Measurements from ENCODE around the gene AMBP.
"Not testable (repeated sequence)": the region's sequence is repeated elsewhere in the genome, so short reads cannot be mapped to it uniquely, and the experiment has no call there.

AMBP gene

DNA sequence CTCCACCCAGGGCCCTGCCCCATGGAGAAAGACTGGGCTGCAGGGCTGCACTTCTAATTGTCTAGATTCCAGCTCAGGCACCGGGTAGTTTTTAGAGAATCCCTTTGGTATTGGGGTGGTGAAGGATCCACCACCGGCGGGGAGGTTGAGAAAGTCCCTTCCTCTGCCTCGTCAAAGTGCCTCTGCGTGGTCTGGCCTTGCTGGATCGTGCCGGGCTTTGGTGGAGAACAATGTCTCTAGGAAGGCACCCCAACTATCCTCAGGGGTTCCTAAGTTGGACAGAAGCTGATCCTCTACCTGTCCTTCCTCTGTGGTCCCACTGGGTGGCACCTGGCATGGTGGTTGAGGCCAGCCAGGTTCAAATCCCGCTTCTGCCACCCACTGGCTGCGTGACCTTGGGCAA lies 7.3 kb upstream of the AMBP start:
- TF ChIP-seq, protein P1, sequence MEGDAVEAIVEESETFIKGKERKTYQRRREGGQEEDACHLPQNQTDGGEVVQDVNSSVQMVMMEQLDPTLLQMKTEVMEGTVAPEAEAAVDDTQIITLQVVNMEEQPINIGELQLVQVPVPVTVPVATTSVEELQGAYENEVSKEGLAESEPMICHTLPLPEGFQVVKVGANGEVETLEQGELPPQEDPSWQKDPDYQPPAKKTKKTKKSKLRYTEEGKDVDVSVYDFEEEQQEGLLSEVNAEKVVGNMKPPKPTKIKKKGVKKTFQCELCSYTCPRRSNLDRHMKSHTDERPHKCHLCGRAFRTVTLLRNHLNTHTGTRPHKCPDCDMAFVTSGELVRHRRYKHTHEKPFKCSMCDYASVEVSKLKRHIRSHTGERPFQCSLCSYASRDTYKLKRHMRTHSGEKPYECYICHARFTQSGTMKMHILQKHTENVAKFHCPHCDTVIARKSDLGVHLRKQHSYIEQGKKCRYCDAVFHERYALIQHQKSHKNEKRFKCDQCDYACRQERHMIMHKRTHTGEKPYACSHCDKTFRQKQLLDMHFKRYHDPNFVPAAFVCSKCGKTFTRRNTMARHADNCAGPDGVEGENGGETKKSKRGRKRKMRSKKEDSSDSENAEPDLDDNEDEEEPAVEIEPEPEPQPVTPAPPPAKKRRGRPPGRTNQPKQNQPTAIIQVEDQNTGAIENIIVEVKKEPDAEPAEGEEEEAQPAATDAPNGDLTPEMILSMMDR (IDR thresholded peaks at IDR 0.05; ENCODE audit: low read depth, low read length, missing control alignments) = no peak
- in situ Hi-C loops (cut with HindIII; ENCODE audit: low pct_ligation_motif_present, low sequenced_read_pairs) = no loop called here
- H3K36me3 ChIP-seq (replicated peaks) = no peaks in the 10 kb centered on the region
- DNase-seq = no peak
- H3K27me3 ChIP-seq (replicated peaks) = no peaks in the 10 kb centered on the region
- H3K27ac ChIP-seq = no peak overlapping the region
- H3K4me3 ChIP-seq (ENCODE audit: low read depth, low read length) = no peak overlapping the region

DNA sequence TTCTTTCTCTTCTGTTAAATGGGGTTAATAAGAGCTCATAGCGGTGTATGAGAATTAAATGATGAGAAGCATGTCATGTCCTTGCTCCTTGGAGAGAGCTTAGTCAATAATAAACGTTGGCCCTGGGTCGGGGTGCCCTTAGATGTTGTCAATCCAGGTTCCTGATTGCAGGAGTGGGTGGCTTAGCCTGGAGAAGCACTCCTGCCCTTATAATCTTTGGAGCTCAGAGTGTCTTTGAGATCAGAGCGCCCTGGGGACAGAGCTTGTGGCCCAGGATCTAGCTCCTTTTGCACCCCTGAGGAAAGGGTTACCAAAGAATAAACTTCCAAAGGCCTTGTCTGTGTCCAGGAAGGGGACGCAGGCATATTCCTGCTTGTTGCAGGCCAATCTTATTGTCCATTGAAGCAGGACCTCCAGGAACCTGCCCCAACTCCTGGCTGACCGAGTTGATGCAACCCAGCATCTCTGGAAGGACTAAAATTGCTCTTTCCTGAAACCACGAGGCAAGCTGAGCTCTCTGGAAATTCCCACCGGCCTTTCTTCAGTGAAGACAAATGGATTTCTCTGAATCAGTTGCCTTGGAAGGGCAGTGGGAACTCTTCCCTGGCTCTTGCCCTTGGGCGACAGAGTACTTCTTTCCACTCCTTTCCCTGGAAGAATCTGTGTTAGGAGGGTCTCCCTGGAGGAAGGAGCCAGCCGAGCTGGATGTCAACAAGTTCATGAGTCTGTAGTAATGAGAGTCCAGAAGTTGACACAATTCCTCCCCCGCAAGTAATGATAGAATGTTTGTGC lies 6.4 kb upstream of the AMBP start:
- no peak for DNase-seq
- no peaks in the 10 kb centered on the region for H3K27me3 ChIP-seq (replicated peaks)

DNA sequence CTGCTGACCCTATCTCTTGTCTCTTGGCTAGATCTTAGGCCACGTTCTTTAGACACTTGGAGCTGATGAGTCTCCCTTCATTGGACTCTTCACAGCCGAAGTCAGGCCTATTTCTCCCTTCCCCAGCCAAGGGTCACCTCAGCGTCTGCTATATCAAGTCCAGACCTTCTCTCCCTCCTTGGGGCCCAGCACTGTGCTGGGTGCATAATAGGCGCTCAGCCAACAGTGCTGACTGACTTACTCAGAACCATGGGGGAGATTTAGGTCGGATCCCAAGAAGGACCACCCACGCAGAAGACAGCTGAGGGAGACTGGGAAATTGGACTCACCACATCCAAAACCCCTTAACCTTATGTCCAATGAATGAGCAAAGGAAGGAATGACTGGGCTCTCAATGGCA lies 5.6 kb upstream of the AMBP start:
- no peak for DNase-seq
- Histone ChIP-seq H3K4me3 (ENCODE audit: low read depth, low read length) (no peak overlapping the region), H3K27me3 (replicated peaks) (no peaks in the 10 kb centered on the region), H3K27ac (no peak overlapping the region), H3K36me3 (replicated peaks) (no peaks in the 10 kb centered on the region)
- TF ChIP-seq, protein P1 (IDR thresholded peaks at IDR 0.05; ENCODE audit: low read depth, low read length, missing control alignments) = no peak
- in situ Hi-C loops (cut with HindIII; ENCODE audit: low pct_ligation_motif_present, low sequenced_read_pairs) = no loop called here

More for the DNA sequence above, 6.4 kb upstream of the AMBP start:
- Histone ChIP-seq H3K36me3 (replicated peaks) (no peaks in the 10 kb centered on the region), H3K27ac (no peak overlapping the region), H3K4me3 (ENCODE audit: low read depth, low read length) (no peak overlapping the region)
- in situ Hi-C loops (cut with HindIII; ENCODE audit: low pct_ligation_motif_present, low sequenced_read_pairs) = no loop called here
- TF ChIP-seq, protein P1 (IDR thresholded peaks at IDR 0.05; ENCODE audit: low read depth, low read length, missing control alignments) = no peak

DNA sequence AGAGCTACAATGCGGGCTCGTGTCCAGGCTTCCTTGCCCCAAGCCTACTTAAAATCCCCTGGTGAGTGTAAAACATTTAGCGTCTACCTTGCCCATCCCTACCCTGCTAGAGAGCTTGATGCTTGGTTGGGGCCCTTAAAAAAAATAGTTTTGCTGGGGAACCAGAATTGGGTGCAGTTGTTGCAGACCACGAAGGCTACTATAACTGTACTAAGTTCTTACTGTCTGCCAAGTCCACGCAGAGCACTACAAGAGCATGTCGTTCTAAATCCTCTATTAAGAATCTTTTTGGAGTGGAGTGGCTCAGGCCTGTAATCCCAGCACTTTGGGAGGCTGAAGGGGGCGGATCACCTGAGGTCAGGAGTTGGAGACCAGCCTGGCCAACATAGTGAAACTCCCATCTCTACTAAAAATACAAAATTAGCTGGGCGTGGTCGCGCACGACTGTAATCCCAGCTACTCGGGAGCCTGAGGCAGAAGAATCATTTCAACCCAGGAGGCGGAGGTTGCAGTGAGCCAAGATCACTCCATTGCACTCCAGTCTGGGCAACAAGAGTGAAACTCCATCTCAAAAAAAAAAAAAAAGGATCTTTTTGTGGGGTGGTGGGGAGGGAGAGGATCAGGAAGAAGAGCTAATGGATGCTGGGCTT lies 4.8 kb upstream of the AMBP start:
- DNase-seq; H3K27me3 ChIP-seq (replicated peaks); H3K27ac ChIP-seq; in situ Hi-C loops (cut with HindIII; ENCODE audit: low pct_ligation_motif_present, low sequenced_read_pairs); H3K4me3 ChIP-seq (ENCODE audit: low read depth, low read length); H3K36me3 ChIP-seq (replicated peaks): not testable (repeated sequence)

DNA sequence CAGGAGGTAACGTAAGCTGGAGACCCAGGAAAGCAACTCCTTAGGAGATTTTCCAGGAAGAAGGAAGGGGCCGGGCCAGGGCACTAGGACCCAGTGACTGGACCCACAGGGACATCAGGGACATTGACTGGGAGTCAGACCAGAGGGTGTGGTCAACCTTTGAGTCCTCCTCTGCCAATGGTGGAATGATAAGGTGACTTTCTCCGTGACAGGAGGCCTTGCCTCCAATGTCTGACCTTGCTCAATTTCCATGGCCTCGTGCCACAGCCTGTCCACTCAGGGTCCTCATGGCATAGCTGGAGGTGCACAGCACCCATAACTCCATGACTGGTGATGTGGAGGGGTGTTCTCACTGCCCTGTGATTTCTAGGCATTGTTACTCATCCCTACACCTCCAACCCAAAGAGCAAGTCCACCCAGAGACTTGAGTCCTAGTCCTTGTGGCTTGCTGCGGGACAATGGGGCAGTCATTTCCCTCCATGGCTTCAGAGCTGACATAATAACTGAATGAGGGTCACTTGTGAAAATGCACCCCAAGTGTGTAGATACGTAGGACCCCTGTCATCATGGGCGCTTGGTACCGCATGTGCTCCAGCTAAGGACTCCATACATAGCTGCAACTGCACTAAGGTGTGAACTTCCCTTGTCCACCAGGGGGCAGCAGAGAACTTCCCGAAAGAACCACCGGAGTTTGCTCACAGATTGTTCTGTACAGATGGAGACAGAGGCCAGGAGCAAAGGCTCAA lies 4.1 kb upstream of the AMBP start:
- Histone ChIP-seq H3K4me3 (ENCODE audit: low read depth, low read length) (no peak overlapping the region), H3K27me3 (replicated peaks) (no peaks in the 10 kb centered on the region), H3K36me3 (replicated peaks) (no peaks in the 10 kb centered on the region), H3K27ac (no peak overlapping the region)
- DNase-seq = peak; percentile 88
- TF ChIP-seq, protein P1 (IDR thresholded peaks at IDR 0.05; ENCODE audit: low read depth, low read length, missing control alignments) = peak; percentile 93
- in situ Hi-C loops (cut with HindIII; ENCODE audit: low pct_ligation_motif_present, low sequenced_read_pairs) = no loop called here

DNA sequence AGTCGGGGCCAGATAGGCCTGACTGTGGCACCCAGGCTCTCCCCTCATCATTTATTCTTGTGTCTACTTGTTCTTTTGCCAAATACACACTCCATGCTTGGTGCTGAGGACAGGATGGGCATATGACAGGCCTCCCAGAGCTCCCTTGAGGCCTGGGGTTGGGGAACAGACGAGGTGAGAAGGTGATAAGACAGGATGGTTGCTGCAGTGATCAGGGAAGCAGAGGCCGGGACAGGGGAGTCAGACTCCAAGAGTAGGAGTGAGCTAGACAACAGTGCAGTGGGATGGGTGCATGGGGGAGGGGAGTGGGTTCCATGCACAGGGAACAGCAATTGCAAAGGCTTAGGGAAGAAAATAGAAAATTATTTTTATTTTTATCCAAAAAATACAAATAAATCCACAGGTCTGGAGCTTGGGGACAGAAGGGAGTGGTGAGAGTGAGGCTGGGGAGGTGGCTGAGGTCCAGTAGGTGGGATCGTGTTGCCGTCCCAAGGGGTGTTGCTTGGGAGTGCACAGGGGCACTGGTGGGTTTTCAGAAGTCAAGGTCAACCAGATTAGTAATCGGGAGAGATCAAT lies 3.4 kb upstream of the AMBP start:
- no peak overlapping the region for H3K27ac ChIP-seq
- DNase-seq = no peak
- in situ Hi-C loops (cut with HindIII; ENCODE audit: low pct_ligation_motif_present, low sequenced_read_pairs) = no loop called here
- no peak overlapping the region for H3K4me3 ChIP-seq (ENCODE audit: low read depth, low read length)
- peaks cover 2% of the 10 kb centered on the region for H3K27me3 ChIP-seq (replicated peaks)
- TF ChIP-seq, protein P1 (IDR thresholded peaks at IDR 0.05; ENCODE audit: low read depth, low read length, missing control alignments) = no peak
- no peaks in the 10 kb centered on the region for H3K36me3 ChIP-seq (replicated peaks)

Measured in brain microvascular endothelial cell (primary cell).